Stimulated activated CD4-positive, alpha-beta T cell treated with anti-CD3 and anti-CD28 coated beads, Interleukin-2, amount 100 ng/mL, for 4 hours (primary cell): ENCODE data around the gene MAGEA9.
"Not testable (repeated sequence)": the region's sequence is repeated elsewhere in the genome, so short reads cannot be mapped to it uniquely, and the experiment has no call there.

Source experiments
- DNase-seq: peaks from one replicate; pipeline ENCODE4 v3.0.0-alpha.2; 2020; ENCODE audit warnings: low read depth

MAGEA9 gene

DNA sequence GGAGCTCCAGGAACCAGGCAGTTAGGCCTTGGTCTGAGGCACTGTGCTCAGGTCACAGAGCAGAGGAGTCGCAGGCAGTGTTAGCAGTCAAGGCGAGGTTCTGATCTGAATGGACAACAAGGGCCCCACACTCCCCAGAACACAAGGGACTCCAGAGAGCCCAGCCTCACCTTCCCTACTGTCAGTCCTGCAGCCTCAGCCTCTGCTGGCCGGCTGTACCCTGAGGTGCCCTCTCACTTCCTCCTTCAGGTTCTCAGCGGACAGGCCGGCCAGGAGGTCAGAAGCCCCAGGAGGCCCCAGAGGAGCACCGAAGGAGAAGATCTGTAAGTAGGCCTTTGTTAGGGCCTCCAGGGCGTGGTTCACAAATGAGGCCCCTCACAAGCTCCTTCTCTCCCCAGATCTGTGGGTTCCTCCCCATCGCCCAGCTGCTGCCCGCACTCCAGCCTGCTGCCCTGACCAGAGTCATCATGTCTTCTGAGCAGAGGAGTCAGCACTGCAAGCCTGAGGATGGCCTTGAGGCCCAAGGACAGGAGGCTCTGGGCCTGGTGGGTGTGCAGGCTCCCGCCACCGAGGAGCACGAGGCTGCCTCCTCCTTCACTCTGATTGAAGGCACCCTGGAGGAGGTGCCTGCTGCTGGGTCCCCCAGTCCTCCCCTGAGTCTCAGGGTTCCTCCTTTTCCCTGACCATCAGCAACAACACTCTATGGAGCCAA, 26.2 kb downstream of the MAGEA9 start:
- no peak for DNase-seq

DNA sequence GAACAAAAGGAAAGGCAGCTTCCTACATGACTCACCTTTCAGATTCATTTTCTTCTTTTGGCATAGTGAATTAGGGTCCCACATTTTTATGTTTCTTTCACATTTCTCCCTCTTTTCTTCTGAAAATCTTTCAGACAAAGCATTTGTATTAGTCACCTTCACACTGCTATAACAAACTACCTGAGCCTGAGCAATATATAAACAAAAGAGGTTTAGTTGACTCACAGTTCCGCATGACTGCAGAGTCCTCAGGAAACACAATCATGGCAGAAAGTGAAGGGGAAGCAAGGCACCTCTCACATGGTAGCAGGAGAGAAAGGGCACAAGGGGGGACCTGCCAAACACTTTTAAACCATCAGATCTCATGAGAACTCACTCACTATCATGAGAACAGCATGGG, 36.9 kb downstream of the MAGEA9 start:
- no peak for DNase-seq

DNA sequence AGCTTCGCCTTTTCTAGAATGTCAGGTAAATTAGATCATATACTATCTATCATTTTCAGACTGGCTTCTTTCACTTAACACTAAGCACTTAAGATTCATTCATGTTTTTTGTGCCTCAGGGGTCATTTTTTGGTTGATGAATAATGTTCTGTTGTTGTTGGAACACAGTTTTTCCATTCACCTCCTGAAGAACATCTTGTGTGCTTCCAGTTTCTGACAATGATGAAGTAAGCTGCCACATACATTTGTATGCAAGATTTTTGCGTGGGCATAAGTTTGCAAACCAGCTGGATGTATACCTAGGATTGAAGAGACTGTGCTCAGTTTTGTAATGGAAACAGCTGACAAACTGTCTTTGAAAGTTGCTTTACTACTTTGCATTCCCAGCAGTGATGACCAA, 37.6 kb downstream of the MAGEA9 start:
- no peak for DNase-seq

DNA sequence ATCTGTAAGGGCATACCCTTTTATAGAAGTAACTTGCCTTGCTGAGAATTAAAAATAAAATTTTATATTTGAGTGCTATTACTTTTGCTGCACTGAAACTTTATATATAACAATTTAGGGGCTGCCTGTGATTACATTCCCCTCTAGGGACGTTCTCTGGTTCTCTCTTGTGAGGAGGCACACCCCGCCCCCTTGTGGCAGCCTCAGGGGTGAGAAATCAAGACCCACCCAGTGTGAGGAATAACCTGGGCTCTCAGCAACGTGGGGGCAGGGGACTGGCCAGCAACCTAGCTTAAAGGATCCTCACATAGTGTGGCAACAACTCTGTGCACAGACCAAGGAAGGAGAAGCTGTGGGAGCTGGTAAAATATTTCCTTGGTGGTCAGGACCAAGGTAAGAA, 43.7 kb downstream of the MAGEA9 start:
- no peak for DNase-seq

DNA sequence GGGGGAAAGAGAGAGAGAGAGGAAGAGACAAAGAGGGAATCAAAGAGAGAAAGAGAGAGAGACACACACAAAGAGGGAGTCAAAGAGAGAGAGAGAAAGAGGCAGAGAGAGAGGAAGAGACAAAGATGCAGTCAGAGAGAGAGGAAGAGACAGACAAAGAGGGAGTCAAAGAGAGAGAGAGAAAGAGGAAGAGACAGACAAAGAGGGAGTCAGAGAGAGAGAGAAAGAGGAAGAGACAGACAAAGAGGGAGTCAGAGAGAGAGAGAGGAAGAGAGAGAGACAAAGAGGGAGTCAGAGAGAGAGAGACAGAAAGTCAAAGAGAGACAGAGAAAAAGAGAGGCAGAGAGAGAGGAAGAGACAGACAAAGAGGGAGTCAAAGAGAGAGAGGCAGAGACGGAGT, 45.5 kb downstream of the MAGEA9 start:
- no peak for DNase-seq

DNA sequence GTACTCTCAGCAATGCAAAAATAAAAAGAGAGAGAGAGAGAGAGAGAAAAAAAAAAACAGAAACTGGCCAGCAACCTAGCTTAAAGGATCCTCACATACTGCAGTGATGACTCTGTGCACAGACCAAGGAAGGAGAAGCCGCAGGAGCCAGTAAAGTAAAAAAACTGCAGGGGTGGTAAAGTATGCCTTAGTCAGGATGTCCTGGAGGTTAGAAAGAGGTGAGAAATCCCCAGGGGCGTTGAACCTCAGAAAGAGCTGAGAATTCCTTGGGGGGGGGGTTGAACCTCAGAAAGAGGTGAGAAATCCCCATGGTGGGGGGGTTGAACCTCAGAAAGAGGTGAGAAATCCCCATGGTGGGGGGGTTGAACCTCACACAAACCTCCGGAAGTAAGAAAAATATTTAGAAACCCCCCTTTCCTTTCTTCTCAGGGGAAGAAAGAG, 48.0 kb downstream of the MAGEA9 start:
- no peak for DNase-seq

DNA sequence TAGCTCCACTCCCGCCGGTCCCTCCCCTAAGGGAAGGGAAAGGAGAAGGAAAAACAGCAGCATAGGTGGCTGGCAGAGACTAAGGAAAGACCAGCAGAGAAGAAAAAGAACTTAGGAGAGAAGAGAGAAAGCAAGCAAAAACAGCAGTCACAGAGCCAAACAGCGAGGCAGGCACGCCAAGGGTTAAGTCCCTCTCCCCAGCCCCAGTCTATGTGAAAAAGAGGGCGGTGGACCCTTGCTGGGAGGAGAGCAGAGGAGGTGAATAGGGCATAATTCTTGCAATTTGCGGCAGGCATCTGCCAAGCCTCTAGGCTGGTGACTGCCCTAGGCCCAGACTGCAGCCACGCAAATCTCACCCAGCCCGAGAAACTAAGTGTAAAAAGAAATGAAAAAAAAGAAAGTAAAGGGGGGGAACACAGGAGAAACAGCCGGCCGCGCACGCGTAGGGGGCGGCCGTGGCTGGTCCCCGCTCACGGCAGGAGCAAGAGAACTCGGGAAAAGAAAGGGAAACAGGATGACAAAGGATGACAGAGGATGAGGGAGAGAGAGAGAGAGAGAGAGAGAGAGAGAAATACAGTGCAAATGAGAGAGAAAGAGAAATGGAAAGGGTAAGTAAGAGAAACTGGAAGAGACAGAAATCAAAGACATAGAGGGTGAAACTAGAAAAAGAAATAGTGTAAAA, 48.6 kb downstream of the MAGEA9 start:
- no peak for DNase-seq

DNA sequence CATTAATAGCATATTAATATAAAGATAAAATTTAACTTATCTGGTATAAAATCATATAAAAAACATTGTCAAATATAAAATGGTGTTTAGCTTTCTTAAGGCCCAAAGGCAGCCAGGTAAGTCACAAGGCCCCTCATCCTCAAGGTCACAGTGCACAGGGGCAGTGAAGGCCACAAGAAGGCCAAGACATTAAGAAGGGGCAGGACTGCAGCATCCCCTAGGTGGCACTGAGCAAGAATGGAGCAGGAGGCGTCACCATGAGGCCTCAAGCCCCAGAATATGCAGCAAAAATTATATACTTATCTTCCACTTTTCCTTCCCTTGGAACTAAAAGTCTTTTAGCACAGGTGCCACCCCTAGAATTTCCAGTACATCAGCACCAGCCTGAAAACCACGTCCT, 49.7 kb downstream of the MAGEA9 start:
- DNase-seq: no peak

DNA sequence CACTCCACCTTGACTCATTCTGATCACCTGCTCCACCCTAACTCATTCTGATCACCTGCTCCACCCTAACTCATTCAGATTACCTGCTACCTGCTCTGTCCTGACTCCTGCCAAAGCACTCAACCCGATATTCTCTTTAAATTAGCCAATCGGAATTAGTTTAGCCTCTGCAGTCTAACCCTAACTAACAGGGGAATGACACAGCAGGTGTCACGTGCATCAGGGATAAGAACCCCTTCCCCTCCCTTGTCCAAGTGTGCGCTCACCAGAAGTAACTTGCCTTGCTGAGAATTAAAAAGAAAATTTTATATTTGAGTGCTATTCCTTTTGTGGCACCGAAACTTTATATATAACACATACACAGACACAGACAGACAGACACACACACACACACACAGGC, 55.0 kb downstream of the MAGEA9 start:
- DNase-seq: not testable (repeated sequence)

DNA sequence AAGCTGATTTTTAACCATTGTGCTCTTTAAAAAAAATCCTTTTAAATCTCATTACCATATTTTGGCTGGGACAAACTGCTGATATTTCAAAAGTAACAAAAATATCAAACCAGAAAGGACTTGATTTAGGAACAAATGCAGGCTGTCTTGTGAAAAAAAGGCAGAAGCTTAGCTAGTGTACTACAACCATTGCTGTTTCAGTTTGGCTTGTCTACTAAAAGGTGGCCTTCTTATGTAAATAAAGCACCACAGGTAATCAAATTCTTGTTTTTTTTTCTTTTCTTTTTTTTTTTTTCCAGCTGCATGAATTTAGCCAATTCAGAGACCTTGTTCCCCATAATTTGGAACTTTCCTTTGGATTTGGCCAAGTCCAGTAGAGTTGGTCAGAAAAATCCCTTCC, 55.4 kb downstream of the MAGEA9 start:
- DNase-seq: no peak
